Testis (tissue), 3 donors: ENCODE measurements around the gene CKAP2L. TPM values are rescaled to one million over a fixed set of nuclear protein-coding genes. Genes with fewer than 3 reads are reported as not detected.

Source experiments
- DNase-seq: peaks from one replicate; pipeline ENCODE4 v3.0.0-alpha.2; 2019
- H3K27ac ChIP-seq, 2 donors: fragments of 200-600 bp; sonication (generic); one replicate each; pipeline ENCODE4 v1.5.1; 2019
- H3K27me3 ChIP-seq: fragments of 200-600 bp; sonication (generic); one replicate; pipeline ENCODE4 v1.5.1; 2019
- H3K36me3 ChIP-seq: fragments of 200-600 bp; sonication (generic); one replicate; pipeline ENCODE4 v1.5.1; 2017; ENCODE audit warnings: low read depth; ENCODE audit errors: missing control alignments
- H3K4me1 ChIP-seq: fragments of 200-600 bp; sonication (generic); one replicate; pipeline ENCODE4 v1.5.1; 2019
- H3K4me3 ChIP-seq, 2 donors: fragments of 200-600 bp; sonication (generic); one replicate each; pipeline ENCODE4 v1.5.1; 2017 to 2019
- H3K9me3 ChIP-seq: fragments of 200-600 bp; sonication (generic); one replicate; pipeline ENCODE4 v1.5.1; 2017
- POLR2A ChIP-seq: fragments of 450-650 bp; IDR thresholded peaks from one replicate; pipeline ENCODE4 v1.6.1; 2017; ENCODE audit warnings: antibody characterized with exemption, mild to moderate bottlenecking, moderate library complexity
- WGBS, 2 donors: methylation state at CpG; one replicate each; pipeline ENCODE4 v1.1.5; 2018; 5-methylcytosine and 5-hydroxymethylcytosine counted together
- intact Hi-C: fragments of 100-400 bp; cut with DNase I; formaldehyde crosslinking; loops from one replicate; pipeline ENCODE4 v1.15.1; 2023; ENCODE audit warnings: low total_unique reads
- polyA plus RNA-seq: library from polyadenylated mRNA; stranded (reverse); fragments of 350-450 nt; fragmentation: Illumina TruSeq; extraction: RNeasy Lipid Tissue Mini Kit (QIAGEN cat#74804); gene quantifications from one replicate; pipeline ENCODE4 v1.2.3, GENCODE V29; 2014; ENCODE audit warnings: low read depth, low replicate concordance; ENCODE audit not compliant: insufficient read depth
- total RNA-seq, 2 donors: library from RNA; depleted of rRNA; stranded (reverse); fragments of >200 nt; gene quantifications; one replicate each; pipeline ENCODE4 v1.2.3, GENCODE V29; 2016
- TF ChIP-seq, protein P1 (sequence below), 3 experiments: fragments of 450-650 bp in 2 of 3; fragments of 200-600 bp in 1 of 3; sonication (generic) in 1 of 3; IDR thresholded peaks; one replicate each; pipeline ENCODE4 v1.5.1; 2016 to 2019; ENCODE audit warnings: antibody characterized with exemption in 3 of 3, mild to moderate bottlenecking in 2 of 3, moderate library complexity in 1 of 3

The CKAP2L gene
- total and polyA plus RNA-seq, 3 donors from 2014 or later: 7.1 to 11.0 (median 9.5) TPM

DNA sequence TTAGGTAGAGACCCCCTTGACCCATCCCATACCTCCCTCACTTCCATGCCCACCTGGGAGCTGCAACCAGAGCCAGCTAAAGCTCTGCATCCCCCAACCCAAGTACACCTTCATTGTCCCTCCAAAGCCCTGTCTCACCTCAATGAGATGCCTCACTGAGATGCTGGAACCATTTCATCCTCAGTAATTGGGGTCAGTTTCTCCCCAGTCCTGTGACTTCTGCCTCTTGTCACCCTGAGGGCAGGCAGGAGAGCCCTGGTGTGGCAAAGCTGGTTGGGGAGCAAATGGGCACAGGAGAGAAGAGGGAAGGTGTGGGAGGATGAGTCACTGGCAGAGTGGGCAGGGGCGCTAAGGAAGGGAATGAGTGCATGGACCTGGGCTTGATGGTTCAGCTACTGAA lies 71.5 kb downstream of the CKAP2L start:
- H3K27me3 ChIP-seq: no peaks in the 10 kb centered on the region
- no peaks in the 10 kb centered on the region for H3K4me1 ChIP-seq
- no peaks in the 10 kb centered on the region for H3K36me3 ChIP-seq
- TF ChIP-seq, protein P1, sequence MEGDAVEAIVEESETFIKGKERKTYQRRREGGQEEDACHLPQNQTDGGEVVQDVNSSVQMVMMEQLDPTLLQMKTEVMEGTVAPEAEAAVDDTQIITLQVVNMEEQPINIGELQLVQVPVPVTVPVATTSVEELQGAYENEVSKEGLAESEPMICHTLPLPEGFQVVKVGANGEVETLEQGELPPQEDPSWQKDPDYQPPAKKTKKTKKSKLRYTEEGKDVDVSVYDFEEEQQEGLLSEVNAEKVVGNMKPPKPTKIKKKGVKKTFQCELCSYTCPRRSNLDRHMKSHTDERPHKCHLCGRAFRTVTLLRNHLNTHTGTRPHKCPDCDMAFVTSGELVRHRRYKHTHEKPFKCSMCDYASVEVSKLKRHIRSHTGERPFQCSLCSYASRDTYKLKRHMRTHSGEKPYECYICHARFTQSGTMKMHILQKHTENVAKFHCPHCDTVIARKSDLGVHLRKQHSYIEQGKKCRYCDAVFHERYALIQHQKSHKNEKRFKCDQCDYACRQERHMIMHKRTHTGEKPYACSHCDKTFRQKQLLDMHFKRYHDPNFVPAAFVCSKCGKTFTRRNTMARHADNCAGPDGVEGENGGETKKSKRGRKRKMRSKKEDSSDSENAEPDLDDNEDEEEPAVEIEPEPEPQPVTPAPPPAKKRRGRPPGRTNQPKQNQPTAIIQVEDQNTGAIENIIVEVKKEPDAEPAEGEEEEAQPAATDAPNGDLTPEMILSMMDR (IDR thresholded peaks at IDR 0.05): no peak
- no peak for TF ChIP-seq POLR2A
- DNase-seq: no peak
- WGBS, 2 donors: 85 to 94% methylated on average over 1 of the region's 1 CpG
- intact Hi-C loops: no loop called here
- H3K4me3 ChIP-seq: no peak overlapping the region
- H3K9me3 ChIP-seq: no peaks in the 10 kb centered on the region
- H3K27ac ChIP-seq: no peak overlapping the region

DNA sequence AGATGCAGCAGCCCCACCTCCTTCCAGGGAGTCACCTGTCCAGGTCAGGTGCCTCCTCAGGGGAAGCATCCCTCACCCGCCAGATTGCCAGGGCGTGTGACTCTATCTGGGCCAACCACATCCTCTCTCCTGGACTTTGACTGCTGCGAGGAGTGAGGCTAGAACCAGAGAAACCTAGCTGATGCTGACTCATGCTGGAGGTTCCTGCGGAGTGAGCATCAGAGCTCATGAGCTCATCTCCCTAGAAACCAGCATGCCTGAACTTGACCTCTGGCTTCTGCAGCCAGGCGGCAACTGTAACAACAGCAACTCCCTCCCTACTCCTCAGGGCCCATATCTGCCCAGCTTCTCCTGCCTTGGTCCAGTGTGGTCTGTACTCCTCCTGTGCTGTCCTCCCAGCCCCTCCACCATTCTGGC lies 71.9 kb downstream of the CKAP2L start:
- intact Hi-C loops: no loop called here
- no peaks in the 10 kb centered on the region for H3K9me3 ChIP-seq
- no peaks in the 10 kb centered on the region for H3K36me3 ChIP-seq
- H3K27me3 ChIP-seq: no peaks in the 10 kb centered on the region
- TF ChIP-seq, protein P1 (IDR thresholded peaks at IDR 0.05): no peak
- no peak for TF ChIP-seq POLR2A
- 47 to 60% methylated on average over 5 of the region's 5 CpGs for WGBS, 2 donors
- no peak overlapping the region for H3K4me3 ChIP-seq
- H3K27ac ChIP-seq: no peak overlapping the region
- H3K4me1 ChIP-seq: no peaks in the 10 kb centered on the region
- peak; percentile 69 for DNase-seq

DNA sequence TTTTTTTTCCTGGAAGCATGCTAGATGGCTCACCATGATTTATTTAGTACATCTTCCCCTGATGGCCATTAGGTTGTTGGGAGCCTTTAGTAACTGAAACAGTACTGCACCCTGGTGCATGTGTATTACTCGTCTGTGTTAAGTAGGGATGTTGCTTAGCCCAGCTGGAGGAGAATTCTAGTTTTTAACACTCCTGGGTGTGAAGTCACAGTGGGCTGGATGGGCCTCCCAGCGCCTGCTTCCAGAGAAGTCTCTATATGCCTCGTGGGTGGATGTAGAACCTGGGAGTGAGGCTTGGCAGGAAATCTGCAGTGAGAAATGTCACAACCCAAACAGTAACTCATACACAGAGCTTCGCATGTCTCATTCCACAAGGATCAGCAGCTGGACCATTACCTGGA lies 72.5 kb downstream of the CKAP2L start:
- Histone ChIP-seq H3K4me3 (no peak overlapping the region), H3K4me1 (no peaks in the 10 kb centered on the region), H3K9me3 (no peaks in the 10 kb centered on the region), H3K36me3 (no peaks in the 10 kb centered on the region), H3K27me3 (no peaks in the 10 kb centered on the region), H3K27ac (no peak overlapping the region)
- 72 to 78% methylated on average over 4 of the region's 4 CpGs for WGBS, 2 donors
- TF ChIP-seq, protein P1 (IDR thresholded peaks at IDR 0.05): no peak
- no peak for TF ChIP-seq POLR2A
- intact Hi-C loops: no loop called here
- no peak for DNase-seq

DNA sequence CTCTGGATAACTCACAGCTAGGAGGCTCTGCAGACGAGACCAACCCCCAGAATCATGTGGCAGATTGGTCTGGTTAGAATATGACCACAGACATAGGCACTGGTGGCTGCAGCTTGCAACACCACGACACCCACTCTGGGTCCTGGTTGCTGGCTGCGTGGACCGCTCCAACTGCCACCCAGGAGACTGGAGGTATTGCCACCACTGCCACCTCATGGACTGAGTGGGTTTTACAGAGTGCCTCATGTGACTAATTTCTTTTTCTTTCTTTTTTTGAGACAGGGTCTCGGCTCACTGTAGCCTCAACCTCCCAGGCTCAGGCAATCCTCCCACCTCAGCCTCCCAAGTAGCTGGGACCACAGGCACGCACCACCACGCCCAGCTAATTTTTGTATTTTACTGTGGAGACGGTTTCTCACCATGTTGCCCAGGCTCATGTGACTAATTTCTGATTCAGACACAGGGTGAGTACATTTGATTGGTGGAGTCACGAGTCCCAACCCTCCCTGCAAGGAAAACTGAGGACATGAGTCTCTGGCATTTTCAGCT lies 73.5 kb downstream of the CKAP2L start:
- peak; percentile 69 for DNase-seq
- TF ChIP-seq POLR2A: no peak
- TF ChIP-seq, protein P1 (IDR thresholded peaks at IDR 0.05): peak; percentile 44 to 62 (median 46)
- H3K27me3 ChIP-seq: no peaks in the 10 kb centered on the region
- H3K4me3 ChIP-seq: no peak overlapping the region
- no peaks in the 10 kb centered on the region for H3K36me3 ChIP-seq
- no peaks in the 10 kb centered on the region for H3K9me3 ChIP-seq
- no peaks in the 10 kb centered on the region for H3K4me1 ChIP-seq
- WGBS, 2 donors: 59 to 65% methylated on average over 8 to 9 of the region's 9 CpGs
- no peak overlapping the region for H3K27ac ChIP-seq
- intact Hi-C loops: no loop called here
